ENCODE results near the gene PLEKHA5.
"Not testable (repeated sequence)": the region's sequence is repeated elsewhere in the genome, so short reads cannot be mapped to it uniquely, and the experiment has no call there.

PLEKHA5 gene

DNA sequence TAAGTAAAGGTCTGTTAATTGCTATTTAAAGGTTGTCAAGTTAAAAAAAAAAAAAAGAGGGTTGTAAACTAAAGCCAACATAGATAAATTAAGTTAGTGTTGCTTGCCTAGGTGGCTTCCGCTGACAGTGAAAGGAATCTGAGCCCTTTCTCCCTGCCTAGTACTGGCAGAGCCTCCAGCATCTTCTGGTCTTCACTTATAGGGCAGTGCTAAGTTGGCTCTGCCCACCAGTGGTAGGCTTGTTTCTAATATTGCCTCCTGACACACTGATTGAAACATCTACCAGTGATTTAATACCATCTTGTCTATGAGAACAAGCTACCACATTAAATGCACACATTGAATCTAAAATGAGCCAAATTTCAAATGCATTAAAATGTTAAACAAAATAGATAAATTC is 39.7 kb downstream of the PLEKHA5 start:
- no peak for DNase-seq (ENCODE audit: low read depth)

DNA sequence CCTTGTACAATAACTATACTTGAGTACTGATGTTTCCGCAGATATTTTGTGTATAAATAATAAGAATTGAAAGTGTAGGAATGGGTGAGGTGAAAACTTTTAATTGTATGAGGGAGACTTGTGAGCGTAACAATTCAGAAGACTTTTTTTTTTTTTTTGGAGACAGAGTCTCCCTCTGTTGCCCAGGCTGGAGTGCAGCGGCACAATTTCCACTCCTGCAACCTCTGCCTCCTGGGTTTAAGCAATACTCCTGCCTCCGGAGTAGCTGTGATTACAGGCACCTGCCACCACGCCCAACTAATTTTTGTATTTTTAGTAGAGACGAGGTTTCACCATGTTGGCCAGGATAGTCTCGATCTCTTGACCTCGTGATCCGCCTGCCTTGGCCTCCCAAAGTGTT is 40.8 kb downstream of the PLEKHA5 start:
- not testable (repeated sequence) for DNase-seq (ENCODE audit: low read depth)

DNA sequence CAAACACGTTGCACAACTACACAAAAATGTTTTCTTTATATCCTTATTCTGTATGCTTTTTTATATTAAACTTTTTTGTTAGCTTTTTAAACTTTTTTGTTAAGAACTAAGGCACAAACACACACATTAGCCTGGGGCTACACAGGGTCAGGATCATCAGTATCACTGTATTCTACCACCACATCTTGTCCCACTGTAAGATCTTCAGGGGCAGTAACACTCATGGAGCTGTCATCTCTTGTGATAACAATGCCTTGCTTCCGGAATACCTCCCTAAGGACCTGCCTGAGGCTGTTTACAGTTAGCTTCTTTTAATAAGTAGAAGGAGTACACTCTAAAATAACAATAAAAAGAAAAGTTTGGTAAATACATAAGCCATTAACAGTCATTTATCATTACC is 42.2 kb downstream of the PLEKHA5 start:
- no peak for DNase-seq (ENCODE audit: low read depth)

DNA sequence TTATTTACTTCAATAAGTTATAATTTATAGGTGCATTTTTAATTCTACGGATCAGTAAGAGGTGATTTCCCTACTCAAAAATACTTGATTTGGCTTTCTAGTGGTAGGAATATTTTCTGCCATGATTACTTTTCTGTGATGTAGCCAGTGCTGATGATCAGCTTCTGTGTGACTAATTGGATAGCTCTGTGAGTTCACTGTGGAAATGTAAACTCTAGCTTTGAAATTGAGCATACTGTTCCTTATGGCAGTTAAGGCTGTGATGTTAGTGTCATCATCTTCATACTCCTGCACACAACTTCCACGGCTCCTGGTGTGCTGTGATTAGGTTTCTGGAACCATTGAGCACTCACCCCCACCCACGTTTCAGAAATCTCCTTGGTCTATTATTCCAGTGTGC is 48.2 kb downstream of the PLEKHA5 start:
- no peak for DNase-seq (ENCODE audit: low read depth)

DNA sequence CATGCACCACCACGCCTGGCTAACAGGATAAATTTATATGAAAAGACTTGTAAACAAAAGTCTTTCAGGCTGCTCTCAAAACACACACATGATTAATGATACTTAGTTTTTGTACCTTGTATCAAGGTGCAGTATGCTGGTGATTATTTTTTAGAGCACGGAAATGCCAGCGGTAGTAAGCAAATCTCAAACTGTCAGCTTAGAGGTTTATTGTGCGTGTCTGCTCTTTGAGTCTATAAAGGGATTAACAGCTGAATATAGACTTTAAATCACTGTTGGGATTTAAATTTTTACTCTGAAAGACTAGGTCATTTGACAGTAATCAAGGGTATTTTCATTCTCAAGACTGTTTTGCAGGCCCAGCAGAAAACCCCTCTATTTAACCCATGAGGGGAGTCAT is 50.5 kb downstream of the PLEKHA5 start:
- DNase-seq (ENCODE audit: low read depth), result no peak

DNA sequence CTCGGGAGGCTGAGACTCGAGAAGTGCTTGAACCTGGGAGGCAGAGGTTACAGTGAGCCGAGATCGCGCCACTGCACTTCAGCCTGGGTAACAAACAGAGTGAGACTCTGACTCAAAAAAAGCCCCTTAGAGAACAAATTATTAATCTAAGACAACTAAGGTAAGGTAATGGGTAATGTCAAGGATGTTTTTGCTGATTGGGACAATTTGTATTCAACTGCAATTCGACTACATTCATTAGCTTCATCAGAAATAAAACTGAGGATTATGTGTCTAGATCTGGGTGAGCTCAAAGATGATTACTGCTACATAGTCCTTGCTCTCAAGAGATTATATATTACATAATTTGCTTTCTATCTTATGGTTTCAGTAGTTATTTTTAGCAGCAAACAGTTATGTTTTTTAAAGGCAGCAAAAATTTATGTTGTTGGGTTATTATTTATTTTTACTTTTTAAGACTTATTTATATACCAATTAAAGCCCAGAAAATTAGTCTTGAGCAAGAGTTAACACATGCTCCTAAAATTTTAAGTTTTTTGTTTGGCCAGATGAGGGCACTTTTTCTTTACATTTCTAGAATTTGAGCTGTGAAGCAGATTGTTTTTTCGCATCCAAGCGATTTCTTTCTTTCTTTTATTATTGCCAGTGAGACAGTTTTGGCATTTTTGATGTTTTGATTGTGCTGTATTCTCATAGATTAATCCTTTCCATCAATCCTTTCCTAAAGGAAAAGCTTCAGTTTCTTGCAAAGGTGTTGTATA is 52.3 kb downstream of the PLEKHA5 start:
- no peak for DNase-seq (ENCODE audit: low read depth)

DNA sequence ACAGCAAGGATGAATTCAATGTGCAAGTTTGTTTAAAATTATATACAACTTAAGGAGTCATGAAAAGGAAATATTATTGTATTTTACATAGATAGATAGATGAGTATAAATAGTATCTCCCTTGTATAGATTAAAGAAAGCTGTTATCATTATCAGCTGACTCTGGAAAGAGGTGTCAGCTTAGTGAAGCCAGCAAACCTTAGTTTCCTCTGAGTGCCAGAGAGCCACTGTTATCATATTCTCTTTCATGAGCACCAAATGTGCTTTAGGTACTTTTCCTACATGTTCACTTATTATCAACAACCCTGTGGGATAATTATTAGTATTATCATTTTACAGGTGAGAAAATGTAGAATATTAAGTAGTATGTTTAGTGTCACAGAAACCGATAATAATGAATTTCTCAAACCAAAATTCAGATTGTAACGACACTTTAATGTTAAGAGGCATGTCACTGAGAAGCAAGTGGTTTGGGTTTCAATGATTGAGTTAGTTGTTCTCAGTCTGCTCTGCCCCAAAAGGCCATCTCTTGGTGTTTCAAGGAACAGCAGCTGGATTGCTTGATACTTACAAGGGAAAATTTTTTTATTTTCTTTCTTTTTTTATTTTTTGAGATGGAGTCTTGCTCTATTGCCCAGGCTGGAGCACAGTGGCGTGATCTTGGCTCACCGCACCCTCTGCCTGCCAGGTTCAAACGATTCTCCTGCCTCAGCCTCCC is 53.7 kb downstream of the PLEKHA5 start:
- no peak for DNase-seq (ENCODE audit: low read depth)

DNA sequence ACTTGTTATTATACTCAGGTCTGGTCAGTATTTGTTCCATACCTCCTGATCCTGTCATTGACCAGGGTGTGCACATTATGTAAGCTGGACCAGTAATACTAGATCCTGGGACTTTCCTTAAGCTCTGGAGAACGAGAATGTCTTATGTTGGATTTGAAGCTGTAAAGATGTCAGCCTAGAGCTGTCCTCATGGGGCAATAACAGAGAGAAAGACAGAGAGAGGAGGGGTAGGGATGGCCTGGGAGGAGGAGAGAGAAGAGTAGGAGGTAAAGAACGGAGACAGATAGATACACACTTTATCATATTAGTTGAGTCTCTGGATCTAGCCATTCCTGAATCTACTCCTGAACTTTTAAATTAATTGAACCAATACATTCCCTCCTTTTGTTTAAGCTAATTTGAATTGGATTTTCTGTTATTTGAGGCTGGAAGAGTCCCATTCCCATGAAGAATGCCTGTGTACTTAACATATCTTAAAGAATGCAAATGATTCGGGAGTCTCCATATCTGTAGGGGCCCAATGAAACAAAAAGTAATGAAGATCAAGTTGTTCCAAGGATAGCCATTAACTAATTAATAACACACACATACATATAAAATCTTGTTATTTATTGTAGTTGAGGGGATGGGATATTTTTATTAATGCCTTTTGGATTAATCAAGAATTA is 55.9 kb downstream of the PLEKHA5 start:
- DNase-seq (ENCODE audit: low read depth), result no peak

DNA sequence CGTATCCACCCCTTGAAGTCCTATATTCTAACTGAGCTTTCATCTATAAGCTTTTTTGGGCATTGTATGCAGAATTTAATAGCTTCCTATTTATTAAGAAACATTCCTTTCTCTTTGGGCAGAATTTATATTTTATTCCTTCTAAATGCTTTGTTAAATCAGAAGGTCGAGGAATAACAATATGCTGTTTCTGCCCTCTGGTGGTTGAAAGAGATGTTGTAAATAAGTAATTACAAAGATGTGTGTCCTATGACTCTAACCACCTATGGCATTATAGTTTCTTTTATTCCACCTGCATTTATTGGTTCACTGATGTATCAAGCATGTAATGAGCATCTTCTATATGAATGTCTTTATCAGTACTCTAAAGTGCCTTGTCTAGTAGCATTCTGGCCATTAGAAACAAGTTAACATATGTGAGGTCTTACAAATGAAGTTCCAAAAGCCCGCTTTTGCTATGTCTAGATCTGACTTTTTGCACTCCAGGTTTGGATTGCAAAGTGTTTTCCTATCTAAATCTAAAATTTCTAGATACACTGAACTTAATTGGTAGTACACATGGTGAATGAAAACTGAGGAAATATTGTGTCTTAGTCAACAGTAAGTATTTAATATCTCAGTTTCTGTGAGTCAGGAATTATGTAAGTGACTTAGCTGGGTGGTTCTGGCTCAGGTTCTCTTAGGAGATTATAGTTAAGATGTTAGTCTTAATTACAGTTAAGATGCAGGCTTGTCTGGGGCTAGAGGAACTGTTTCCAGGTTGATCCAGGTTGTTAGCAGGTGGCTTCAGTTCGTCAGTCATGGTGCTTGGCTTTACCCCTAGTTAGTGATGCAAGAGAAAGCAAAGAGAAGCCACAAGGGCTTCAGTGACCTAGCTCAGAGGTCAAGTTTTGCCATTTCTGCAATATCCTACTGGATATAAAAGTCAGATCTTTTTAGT is 57.5 kb downstream of the PLEKHA5 start:
- DNase-seq (ENCODE audit: low read depth), result no peak

DNA sequence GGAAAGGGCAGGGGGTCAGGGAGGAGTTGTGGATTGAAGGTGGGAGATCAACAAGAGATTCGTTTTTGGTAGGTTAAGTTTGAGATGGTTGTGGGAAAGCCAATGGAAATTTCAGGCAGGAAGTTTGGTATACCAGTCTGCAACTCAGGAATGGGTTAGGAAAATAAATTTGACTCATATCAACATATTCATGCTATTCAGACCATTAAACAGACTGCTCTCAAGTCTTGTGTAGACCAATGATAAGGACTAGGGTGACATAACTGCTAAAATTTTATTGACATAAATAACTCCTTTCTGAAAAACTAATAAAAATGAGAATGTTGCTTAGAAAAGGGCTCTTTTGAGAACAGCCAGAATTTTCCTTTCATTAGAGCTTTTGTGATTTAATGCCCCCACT is 60.0 kb downstream of the PLEKHA5 start:
- DNase-seq (ENCODE audit: low read depth), result no peak

DNA sequence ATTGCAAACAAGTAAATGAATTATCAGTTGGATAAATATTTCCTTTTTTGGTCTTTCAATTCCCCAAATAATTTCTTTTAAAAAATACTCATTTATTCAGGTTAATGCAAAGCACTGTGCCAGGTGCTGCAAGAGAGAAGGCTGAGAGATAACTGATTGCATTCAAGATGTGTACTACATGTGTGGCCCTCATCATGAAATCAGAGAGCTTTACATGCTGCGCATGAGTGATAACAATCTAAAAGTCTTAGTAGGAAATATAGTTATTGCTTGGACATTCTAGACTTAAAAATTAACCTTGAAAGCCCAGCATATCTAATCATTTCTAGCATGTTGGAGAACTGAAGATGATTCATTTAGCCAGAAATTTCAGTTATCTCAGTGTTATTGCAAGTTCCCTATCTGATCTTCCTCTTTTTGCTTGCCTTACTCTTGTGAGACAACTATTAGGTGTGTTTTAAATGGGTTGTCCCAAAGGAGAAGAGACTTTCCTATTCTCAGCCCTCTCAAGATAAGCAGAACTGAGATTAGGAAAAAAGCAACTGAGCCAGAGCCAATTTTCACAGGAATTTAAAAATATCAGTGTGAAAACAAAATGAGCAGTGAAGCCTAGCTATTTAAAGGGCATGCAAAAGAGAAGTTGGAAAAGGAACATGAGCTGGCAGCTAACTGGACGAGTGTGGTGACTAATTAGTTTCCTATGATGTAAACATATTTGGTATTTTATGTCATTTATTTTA is 60.9 kb downstream of the PLEKHA5 start:
- no peak for DNase-seq (ENCODE audit: low read depth)

DNA sequence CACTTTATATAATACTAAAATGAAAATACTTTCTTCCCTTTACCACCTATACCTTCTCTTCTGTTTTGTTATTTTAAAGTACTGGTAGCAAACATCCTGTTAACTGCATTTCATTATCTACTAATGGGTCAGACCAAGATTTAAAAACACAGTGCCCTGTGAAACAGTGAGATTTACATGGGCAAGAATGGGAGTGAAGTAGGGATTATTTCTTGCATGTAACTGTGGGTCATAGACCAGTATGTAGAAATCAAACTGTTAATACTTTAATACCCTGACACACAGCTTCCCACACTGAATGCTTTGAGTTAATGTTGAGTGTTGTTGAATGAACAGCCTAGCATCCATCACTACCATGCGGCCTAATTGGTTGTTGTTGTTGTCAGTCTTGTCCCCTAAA is 61.6 kb downstream of the PLEKHA5 start:
- DNase-seq (ENCODE audit: low read depth), result no peak

DNA sequence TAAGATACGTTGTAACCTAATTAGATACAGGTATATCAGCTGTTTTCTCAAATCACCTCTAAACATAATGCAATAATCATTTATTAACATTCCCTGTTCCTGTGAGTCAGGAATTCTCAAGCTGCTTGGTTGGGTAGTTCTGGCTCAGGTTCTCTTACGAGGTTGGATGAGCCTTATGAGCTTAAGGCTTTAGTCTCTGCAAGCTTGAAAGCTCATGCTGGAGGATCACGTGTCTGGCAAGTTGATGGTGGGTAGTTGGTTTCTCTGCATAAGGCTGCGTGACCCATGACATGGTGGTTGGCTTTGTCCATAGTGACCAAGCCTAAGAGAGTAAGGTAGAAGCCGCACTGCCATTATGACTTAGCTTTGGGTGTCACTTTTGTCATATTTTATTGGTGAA is 62.0 kb downstream of the PLEKHA5 start:
- DNase-seq (ENCODE audit: low read depth), result no peak

DNA sequence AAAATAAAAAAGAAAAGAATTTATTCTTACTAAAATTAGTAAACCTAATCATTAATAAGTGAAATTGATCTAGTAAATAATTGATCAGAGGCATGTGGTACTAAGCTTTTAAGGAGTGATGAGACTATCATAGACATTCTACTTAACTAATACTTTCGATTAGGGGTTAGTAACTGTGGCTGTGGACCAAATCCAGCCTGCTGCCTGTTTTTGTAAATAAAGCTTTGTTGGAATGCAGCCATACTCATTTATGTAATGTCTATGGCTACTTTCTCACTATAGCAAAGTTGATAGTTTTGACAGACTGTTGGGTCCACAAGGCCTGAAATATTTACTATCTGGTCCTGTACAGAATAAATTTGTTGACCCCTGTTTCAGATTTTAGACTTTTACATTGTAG is 63.2 kb downstream of the PLEKHA5 start:
- DNase-seq (ENCODE audit: low read depth), result no peak

DNA sequence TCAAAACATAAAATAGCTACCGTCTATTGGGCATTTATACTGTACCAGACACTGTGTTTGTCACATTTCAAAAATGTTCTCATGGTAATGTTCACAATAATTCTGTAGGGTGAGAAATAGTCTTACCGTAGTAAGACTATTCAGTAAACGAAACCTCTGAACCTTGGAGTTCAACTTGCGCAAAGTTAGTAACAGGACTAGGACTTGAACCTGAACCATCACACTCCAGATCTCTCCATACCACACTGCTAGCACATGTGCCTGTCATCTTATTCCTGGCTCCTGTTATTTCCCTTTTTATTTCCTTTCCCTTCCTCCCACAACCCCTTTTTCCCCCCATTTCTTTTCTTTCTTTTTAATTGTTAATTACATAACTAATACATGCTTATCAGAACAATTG is 65.4 kb downstream of the PLEKHA5 start:
- DNase-seq (ENCODE audit: low read depth), result no peak

DNA sequence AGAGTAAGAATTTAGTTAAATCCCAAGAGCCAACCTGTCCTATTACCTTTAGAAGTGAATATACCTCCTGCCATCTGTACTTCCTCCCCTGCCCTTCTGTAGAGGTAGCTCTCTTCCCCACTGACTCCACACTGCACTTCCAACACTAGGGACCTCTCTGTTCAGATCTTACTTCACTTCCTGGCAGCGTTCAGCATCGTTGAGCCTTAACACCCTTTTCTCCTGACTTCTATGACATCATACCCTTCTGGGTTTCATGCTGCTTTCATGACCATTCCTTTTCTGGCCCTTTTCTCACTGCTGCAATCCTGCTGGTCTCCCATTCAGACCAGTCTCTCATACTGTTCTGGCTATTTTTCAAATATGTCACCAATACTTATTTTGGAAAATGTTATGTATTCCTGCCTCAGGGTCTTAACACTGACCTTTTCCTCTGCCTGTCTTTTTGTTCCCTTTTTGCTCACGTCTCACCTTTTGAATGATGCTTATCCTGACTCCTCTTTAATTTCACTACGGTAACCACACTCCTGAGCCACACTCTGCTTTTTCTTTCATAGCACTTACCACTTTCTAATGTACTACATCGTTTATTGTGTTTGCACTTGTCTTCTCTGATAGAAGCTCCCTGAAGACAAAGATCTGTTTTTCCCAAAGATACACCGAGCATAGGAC is 67.6 kb downstream of the PLEKHA5 start:
- DNase-seq (ENCODE audit: low read depth), result no peak

DNA sequence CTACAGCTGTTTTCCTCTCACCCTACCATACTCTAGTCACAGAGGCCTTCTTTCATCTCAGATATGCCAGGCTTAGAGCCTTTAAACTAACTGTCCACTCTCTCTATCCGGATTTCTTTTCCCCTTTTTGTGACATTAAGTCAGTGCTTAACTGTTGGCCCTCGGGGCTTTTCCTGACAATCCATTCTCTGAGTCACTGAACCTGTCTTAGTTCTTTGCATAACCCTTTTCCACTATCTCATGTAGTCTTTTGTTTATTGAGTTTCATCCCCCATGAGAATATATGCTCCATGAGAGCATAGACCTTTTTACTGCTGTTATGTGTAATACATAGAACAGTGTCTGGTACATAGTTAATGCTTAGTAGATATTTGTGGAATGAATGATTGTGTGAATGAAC is 68.7 kb downstream of the PLEKHA5 start:
- DNase-seq (ENCODE audit: low read depth), result no peak

DNA sequence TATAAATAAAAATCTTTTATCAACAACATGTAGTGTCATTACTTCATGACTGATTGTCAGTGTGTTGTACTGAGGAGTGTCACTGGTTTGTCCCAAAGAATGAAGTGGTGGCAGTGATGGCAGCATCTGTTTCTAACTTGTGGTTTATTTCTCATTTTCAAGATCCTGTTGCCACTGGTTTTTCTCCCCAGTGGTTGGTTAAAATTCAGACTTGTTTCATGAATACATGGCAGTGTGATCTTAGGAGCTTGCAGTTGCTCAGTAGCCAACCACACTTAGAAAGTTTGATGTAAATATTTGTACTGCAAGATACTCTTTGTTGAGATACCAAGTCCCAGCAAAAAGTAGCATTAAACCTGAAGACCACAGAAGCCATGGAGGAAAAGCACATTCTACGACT is 69.8 kb downstream of the PLEKHA5 start:
- no peak for DNase-seq (ENCODE audit: low read depth)

DNA sequence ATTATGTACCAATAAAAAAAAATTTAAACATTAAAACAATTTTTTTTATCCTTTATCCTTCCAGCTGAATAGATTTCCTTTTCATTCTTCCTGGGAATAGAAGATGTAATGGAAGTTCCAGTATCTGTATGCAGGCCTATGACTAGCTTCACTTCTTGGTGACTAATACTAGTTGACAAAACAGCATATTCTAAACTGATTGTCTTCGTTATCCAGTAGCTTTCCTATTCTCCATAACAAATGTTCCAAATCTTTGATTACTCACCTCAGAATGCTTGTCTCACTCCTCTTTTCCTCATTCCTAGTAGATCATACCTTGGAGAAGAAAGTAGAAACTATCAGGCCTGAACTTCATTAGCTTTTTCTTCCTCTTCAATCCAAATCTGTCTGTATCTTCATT is 70.7 kb downstream of the PLEKHA5 start:
- DNase-seq (ENCODE audit: low read depth), result no peak

DNA sequence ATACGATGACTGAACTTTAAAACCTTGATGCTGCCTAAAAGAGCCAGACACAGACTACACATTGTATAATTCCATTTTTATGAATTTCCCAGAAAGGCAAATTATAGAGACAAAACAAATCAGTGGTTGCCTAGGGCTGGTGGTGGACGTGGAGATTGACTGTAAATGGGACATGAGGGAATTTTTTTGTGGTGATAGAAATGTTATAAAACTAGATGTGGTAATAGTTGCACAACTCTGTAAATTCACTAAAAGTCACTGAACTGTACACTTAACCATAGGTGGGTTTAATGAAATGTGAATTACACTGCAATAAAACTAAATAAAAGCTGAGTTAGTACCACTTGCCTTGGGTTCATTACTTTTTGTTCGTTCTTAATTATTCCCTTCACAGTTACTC is 72.1 kb downstream of the PLEKHA5 start:
- DNase-seq (ENCODE audit: low read depth), result no peak

DNA sequence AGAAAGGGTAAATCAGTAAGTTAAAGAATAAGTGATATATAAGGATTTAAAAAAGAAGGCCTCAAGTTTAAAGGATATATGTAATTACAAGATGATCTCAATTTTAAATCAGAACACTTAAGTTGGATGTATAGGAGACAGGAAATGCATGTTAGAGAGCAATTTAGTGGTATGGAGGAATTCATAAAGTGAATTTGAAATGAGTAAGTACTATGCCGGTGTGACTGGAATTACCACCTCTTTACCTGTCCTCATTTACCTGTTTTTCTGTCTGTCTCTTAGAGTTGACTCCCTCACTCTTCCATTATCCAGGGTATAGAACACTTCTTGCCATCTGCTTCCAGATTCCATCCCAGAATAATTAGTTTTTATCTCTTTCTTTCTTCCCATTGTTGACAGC is 73.5 kb downstream of the PLEKHA5 start:
- DNase-seq (ENCODE audit: low read depth), result no peak
